DND-41 (cell line): ENCODE results near the gene CALN1.

Source experiments
- EZH2 ChIP-seq: IDR thresholded peaks from 3 replicates; pipeline ENCODE4 v1.6.1; 2012; ENCODE audit warnings: borderline replicate concordance, low read depth, mild to moderate bottlenecking, moderate library complexity, low read length, inconsistent platforms; ENCODE audit not compliant: severe bottlenecking
- TF ChIP-seq, protein P1 (sequence below): IDR thresholded peaks from 2 replicates; pipeline ENCODE4 v1.5.1; 2012; ENCODE audit warnings: borderline replicate concordance, low read length, moderate library complexity, mild to moderate bottlenecking; ENCODE audit not compliant: poor library complexity, severe bottlenecking; ENCODE audit errors: extremely low read depth

DNA sequence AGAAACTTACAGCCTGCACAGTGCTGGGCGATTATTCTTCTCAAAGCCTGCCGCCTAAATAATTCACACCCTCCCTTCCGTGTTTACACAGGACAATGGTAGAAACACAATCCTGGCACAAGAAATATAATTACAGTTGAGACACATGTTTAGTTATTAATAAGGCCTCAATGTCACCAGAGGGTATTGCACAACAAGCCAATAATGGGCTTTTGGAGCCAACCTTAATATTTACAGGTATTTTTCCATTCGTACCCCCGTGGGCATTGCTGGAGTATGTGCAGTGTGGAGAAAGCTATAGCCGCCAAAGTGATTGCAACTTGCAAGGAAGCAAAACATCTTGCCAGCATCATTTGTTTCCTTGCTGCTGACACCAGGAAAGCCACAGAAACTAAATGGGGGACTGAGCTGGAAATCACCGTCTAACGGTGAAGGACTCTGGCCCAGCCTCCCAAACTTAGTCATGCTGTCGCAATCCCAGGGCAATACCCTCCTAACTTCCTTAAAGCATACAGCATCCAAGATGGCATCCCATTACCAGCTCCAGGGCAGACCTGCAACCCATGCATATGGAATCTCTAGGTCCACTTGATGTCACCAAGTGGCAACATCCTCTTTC is 8.6 kb downstream of the CALN1 start:
- TF ChIP-seq EZH2: no peak
- TF ChIP-seq, protein P1, sequence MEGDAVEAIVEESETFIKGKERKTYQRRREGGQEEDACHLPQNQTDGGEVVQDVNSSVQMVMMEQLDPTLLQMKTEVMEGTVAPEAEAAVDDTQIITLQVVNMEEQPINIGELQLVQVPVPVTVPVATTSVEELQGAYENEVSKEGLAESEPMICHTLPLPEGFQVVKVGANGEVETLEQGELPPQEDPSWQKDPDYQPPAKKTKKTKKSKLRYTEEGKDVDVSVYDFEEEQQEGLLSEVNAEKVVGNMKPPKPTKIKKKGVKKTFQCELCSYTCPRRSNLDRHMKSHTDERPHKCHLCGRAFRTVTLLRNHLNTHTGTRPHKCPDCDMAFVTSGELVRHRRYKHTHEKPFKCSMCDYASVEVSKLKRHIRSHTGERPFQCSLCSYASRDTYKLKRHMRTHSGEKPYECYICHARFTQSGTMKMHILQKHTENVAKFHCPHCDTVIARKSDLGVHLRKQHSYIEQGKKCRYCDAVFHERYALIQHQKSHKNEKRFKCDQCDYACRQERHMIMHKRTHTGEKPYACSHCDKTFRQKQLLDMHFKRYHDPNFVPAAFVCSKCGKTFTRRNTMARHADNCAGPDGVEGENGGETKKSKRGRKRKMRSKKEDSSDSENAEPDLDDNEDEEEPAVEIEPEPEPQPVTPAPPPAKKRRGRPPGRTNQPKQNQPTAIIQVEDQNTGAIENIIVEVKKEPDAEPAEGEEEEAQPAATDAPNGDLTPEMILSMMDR: no peak
